ENCODE measurements around the gene CYTH2.

CYTH2 gene, protein sequence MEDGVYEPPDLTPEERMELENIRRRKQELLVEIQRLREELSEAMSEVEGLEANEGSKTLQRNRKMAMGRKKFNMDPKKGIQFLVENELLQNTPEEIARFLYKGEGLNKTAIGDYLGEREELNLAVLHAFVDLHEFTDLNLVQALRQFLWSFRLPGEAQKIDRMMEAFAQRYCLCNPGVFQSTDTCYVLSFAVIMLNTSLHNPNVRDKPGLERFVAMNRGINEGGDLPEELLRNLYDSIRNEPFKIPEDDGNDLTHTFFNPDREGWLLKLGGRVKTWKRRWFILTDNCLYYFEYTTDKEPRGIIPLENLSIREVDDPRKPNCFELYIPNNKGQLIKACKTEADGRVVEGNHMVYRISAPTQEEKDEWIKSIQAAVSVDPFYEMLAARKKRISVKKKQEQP

DNA sequence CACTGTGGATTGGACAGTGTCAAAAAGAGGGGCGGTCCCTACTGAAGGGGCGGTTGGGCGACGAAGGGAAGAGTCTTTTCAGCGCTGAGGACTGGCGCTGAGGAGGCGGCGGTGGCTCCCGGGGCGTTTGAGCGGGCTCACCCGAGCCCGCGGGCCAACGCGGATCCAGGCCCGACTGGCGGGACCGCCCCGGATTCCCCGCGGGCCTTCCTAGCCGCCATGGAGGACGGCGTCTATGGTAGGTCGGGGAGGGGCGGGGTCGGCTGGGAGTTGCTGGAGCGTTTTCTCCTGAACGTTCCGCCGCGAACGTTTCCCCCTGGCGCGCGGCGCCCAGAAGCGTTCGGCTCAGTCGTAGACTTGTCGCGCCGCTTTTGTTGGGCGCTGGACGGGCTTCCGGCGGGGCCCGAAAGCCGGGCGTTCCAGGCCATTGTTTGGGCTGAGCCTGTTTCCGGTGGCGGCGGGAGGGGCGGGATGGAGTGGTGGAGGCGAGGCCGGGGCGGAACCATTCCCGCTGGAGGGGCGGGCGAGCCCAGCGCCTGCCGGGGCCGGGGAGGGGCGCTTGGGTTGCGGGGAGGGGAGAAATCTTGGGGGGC, at the start of gene CYTH2:
Gene CYTH2 (plus strand): TSS at position 81 of the 593 bp plus-strand sequence. CDS start 139 bp downstream, at position 220.
- peak within 1 kb of the TSS; percentile 56 to 97 (median 84) for H3K4me3 ChIP-seq
- peak within 1 kb of the TSS; percentile 87 to 100 (median 98) for H3K27ac ChIP-seq

DNA sequence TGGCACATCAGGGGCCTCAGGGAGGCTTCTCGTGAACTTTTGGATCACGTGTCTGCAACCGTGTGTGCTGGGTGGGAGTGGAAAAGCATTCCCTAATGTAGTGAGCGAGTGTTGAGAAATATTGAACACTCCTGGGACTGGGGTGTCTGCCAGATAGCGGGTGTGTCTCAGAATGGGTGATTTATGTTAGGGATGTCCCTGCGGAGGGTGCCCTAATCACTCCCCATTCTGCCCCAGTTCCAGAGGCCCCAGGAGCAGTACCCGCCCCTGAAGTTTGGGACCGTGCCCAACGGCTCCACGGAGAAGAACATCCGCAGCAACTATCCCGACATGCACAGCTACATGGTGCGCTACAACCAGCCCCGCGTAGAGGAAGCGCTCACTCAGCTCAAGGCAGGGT, 47.6 kb upstream of the CYTH2 start:
- Histone ChIP-seq H3K27ac (no peak overlapping the region), H3K4me3 (no peak overlapping the region)

DNA sequence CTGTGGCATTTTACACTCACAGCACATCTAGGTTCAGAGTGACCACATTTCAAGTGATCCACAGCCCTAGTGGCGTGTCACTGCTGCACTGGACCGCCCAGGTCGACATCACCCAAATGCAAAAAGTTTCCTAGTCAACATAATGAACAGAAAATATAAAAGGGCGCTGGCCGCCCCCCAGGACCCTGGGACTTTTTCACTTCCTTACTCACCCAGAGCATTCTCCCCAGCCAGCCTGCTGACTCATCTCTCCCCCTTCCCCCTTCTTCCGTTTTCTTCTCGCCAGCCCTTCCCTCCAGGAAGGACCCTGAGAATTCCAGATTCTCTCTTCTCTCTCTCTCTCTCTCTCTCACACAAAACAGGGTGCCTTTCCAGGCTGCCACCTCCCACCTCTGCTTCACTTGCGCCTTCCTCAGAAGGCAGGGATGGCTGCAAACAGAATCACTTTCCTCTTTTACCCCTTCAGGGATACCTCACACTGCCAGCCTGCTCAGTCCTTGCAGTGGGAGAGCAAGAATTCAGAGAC, 44.4 kb upstream of the CYTH2 start:
- H3K27ac ChIP-seq: peak overlapping the region in 8 of 21 experiments; percentile 2 to 65 (median 36)
- no peak overlapping the region for H3K4me3 ChIP-seq

DNA sequence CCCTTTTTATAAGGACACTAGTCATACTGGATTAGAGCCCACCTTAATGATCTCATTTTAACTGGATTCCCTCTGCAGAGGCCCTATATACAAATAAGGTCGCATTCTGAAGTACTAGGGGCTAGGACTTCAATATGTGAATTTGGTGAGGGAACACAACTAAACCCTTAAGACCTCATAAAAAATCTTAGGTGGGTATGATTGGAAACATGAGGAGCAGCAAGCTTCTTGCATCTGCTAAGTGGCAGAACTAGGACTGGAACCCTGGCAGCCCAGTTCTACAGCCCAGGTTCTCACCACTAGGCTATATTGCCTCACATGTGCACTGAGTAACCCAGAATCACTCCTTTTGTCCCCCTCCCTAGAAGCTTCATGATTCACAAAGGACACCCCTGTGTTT, 40.5 kb upstream of the CYTH2 start:
- Histone ChIP-seq H3K4me3 (no peak overlapping the region), H3K27ac (no peak overlapping the region)

DNA sequence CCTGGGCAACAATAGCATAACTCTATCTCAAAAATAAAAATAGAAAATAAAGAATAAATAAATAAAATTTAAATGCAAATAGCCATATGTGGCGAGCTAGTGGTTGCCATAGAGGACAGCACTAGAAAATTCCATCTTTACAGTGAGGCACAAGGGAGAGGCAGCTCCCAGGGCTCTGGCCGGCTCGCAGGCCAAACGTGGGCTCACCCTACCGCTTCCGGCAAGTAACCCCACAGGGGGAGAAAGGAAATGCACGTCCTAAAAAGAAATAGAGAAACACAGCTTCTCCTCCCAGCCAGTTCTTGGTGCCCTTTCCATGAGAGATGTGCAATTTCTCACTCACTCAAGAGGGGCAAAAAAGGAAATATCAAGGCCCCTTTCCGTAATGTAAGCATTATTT, 35.8 kb upstream of the CYTH2 start:
- Histone ChIP-seq H3K4me3 (no peak overlapping the region), H3K27ac (no peak overlapping the region)

DNA sequence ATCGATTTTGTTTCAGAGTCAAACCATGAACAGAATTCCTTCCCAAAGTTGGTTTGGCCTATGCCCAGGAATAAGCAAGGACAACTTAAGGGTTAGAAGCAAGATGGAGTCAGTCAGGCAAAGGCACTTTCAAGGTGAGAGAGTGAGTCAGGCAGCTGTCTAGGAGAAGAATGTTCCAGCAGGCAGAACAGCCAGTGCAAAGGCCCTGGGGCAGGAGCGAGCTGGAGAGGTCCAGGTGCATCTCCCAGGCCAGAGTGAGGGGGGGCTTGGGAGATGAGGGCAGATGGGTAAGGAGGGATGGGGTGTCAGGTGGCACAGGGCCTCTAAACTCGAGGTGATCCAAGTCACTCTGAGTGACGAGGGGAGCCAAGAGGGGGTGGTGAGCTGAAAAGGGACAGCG, 32.6 kb upstream of the CYTH2 start:
- Histone ChIP-seq H3K4me3 (no peak overlapping the region), H3K27ac (no peak overlapping the region)

DNA sequence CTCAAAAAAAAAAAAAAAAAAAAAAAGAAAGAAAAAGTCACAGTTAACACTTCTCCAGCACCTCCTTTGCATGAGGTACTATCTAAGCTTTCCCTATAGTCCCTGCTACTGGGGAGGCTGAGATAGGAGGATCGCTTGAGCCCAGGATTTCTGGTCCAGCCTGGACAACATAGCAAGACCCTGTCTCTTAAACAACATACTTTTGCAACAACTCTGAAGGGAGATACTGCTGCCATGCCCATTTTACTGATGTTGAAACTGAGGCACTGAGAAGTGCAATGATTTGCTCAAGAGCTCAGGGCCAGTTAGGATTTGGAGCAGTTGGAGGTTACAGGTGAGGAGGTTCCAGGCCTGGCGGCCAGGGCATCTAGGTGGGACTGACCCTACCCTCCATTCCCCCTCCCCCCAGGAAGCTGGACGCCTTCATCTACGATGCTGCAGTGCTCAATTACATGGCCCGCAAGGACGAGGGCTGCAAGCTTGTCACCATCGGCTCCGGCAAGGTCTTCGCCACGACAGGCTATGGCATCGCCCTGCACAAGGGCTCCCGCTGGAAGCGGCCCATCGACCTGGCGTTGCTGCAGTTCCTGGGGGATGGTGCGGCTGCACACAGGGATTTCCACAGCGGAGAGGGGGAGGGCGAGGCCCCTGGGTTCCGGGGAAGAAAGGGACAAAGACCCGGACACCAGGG, 27.7 kb upstream of the CYTH2 start:
- no peak overlapping the region for H3K4me3 ChIP-seq
- H3K27ac ChIP-seq: no peak overlapping the region

DNA sequence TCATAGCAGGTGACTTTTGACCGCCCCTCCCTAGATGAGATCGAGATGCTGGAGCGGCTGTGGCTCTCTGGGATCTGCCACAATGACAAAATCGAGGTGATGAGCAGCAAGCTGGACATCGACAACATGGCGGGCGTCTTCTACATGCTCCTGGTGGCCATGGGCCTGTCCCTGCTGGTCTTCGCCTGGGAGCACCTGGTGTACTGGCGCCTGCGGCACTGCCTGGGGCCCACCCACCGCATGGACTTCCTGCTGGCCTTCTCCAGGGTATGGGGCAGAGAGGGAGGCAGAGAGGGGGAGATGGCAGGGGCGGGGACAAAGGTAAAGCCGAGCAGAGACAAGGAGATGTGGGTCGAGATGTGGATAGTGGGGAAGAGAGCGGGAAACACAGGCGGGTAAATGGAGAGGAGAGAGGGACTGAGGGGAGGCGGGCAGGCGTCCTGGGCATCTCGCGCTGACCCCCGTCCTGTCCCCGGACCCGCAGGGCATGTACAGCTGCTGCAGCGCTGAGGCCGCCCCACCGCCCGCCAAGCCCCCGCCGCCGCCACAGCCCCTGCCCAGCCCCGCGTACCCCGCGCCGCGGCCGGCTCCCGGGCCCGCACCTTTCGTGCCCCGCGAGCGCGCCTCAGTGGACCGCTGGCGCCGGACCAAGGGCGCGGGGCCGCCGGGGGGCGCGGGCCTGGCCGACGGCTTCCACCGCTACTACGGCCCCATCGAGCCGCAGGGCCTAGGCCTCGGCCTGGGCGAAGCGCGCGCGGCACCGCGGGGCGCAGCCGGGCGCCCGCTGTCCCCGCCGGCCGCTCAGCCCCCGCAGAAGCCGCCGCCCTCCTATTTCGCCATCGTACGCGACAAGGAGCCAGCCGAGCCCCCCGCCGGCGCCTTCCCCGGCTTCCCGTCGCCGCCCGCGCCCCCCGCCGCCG, 26.8 kb upstream of the CYTH2 start:
- H3K4me3 ChIP-seq: no peak overlapping the region
- H3K27ac ChIP-seq: no peak overlapping the region

DNA sequence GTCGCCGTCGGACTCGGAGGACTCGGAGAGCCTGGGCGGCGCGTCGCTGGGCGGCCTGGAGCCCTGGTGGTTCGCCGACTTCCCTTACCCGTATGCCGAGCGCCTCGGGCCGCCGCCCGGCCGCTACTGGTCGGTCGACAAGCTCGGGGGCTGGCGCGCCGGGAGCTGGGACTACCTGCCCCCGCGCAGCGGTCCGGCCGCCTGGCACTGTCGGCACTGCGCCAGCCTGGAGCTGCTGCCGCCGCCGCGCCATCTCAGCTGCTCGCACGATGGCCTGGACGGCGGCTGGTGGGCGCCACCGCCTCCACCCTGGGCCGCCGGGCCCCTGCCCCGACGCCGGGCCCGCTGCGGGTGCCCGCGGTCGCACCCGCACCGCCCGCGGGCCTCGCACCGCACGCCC, 25.9 kb upstream of the CYTH2 start:
- Histone ChIP-seq H3K27ac (no peak overlapping the region), H3K4me3 (peak overlapping the region in 2 of 7 experiments; percentile 85 to 99)

DNA sequence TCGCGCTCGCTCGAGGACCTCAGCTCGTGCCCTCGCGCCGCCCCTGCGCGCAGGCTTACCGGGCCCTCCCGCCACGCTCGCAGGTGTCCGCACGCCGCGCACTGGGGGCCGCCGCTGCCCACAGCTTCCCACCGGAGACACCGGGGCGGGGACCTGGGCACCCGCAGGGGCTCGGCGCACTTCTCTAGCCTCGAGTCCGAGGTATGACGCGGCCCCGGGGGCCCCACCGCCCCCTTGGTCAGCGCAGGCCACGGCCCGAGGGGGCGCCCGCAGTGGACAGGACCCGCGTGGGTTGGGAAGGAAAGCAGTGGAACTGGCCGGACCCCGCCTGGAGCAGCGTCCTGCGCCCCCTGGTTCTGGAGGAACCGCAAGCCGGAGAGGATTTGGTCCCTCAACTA, 25.4 kb upstream of the CYTH2 start:
- Histone ChIP-seq H3K27ac (no peak overlapping the region), H3K4me3 (peak overlapping the region; percentile 2 to 99 (median 14))

DNA sequence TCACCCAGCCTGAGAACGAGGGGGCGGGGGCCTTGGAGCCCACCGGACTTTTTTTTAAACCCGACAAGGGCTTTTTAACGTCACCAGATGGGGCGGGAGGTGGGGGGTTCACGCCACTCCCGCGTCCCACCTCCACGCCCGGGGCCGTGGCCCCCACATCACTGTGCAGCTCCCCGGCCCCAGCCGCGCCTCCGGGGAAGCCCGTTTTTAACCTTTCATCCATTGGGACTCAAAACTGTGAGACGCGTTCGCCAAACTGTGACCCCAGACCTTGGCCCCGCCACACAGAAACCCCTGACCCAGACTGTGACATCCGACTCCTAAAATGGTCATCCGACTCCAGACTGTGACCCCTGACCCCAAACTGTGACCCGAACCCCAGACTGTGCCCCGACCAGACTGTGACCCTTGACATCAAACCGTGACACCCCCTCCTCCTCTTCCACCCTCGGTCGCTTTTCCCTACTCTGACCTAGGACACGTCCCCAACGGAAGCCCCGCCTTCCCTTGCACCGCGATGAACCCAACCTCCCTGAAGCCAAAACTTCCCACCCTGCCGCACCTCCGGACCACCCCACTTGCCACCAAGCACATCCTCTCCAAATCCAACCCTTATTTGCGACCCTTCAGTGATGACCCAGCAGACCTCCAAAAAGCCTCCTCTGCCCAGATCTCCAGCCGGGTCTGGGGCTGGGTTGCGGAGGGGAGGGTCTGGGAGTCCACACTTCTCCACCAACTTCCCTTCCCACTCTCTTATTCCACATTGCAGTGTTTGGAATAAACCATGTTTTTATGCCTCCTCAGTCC, 24.8 kb upstream of the CYTH2 start:
- H3K27ac ChIP-seq: peak overlapping the region in 10 of 21 experiments; percentile 64 to 96 (median 90)
- peak overlapping the region; percentile 3 to 99 (median 79) for H3K4me3 ChIP-seq

DNA sequence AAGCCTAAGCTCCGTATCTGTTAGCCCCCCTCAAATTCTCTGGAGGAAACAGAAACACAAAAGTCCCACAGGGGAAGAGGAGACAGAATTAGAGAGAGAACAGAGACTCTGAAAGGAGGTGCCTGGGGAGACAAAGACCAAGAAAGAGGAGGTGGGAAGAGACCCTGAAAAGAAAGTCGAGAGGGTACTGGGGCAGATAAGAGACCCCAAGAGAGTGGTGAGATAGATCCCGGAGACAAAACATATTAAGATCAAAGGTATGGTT, 24.3 kb upstream of the CYTH2 start:
- Histone ChIP-seq H3K27ac (peak overlapping the region in 14 of 21 experiments; percentile 64 to 96 (median 90)), H3K4me3 (peak overlapping the region in 6 of 7 experiments; percentile 14 to 99 (median 84))

DNA sequence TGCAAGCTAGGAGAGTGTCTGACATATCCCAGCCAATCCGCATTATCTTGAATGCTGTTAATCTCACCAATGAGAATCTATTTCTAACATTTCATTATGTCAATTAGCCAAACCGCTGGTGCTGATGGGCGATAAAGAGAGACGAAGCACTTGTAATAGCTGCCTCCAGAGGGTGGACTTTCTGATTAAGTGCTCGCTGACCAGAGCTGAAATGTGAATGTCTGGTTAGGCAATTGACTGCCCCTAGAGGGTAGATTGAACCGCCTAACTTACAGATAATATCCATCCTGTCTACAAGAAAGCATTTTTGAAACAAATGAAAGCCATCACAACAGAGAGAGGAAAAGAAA, 23.9 kb upstream of the CYTH2 start:
- H3K27ac ChIP-seq: peak overlapping the region in 20 of 21 experiments; percentile 64 to 96 (median 90)
- H3K4me3 ChIP-seq: peak overlapping the region; percentile 68 to 99 (median 83)

DNA sequence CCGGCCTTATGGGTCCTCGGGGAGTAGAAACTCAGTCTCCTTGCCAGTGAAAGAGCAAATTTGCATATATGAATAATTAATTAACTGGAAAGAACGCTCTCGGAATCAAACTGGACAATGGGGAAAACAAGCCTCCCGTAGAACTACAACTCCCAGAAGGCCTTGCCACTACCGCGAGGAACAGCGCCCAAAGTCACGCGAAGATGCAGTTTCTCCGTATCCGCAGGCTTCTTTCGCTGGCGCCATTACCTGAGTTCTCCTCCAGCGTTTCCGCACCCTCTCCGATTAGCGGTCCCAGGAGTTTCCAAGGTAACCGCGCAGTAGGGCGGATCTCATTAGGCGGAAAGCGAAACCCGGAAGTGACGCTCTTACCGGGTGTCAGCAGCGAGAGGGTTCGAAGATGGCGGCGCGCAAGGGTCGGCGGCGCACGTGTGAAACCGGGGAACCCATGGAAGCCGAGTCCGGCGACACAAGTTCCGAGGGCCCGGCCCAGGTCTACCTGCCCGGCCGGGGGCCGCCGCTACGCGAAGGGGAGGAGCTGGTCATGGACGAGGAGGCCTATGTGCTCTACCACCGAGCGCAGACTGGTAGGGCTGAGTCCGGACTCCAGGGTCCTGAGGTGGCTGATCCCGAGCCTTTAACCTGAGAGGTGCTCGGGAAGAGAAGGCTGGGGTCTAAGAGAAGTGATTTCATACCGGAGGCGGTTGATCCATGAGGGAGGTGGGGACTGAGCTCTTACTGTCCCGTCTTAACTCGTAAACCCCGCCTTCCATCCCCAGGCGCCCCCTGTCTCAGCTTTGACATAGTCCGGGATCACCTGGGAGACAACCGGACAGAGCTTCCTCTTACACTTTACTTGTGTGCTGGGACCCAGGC, 23.3 kb upstream of the CYTH2 start, which contains the start of gene GRWD1:
Gene GRWD1 (plus strand): TSS at position 378 of the 876 bp plus-strand sequence. CDS start 23 bp downstream, at position 401.
- H3K4me3 ChIP-seq: peak within 1 kb of the TSS; percentile 68 to 99 (median 83)
- peak within 1 kb of the TSS; percentile 64 to 96 (median 89) for H3K27ac ChIP-seq

DNA sequence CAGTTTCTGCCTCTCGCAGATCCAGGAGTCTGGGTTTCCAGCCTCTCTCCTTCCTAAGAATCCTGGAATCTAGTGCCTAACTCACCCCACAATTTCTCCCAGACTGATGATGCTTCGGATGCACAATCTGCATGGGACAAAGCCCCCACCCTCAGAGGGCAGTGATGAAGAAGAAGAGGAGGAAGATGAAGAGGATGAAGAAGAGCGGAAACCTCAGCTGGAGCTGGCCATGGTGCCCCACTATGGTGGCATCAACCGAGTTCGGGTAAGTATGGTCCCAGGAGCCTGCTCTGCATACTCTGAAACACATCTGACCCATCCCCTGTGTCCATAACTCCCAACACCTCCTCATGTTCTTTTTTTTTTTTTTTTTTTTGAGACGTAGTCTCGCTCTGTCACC, 22.6 kb upstream of the CYTH2 start:
- Histone ChIP-seq H3K27ac (peak overlapping the region in 16 of 21 experiments; percentile 64 to 96 (median 90)), H3K4me3 (peak overlapping the region; percentile 68 to 99 (median 83))

DNA sequence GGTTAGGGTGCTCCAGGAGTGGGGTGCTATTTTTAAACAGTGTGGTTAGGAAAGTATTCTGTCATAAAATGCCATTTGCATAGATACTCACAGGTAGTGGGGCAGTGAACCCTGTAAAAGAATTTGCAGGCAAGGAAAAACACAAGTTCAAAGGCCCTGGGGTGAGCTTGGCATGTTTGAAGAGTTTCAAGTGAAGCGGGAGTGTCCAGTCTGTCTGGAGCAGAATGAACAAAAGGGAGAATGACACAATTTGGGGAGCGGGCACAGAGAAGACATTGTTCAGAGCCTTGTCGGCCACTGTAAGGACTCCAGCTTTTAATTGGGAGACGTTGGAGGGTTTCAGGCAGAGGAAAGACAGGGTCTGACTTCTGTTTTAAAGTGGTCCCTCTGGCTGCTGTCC, 20.6 kb upstream of the CYTH2 start:
- H3K4me3 ChIP-seq: no peak overlapping the region
- H3K27ac ChIP-seq: no peak overlapping the region

DNA sequence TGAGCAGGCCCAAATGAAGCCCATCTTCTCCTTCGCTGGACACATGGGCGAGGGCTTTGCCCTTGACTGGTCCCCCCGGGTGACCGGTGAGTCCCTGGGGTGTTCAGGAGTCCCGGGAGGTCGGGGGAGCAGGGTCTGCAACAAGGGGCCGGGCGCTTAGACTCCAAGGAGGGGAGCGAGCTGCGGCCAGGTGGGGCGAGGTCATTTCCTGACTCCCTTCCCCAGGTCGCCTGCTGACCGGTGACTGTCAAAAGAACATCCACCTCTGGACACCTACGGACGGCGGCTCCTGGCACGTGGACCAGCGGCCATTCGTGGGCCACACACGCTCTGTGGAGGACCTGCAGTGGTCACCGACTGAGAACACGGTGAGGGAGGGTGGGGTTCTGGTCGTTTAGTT, 18.7 kb upstream of the CYTH2 start:
- Histone ChIP-seq H3K4me3 (no peak overlapping the region), H3K27ac (no peak overlapping the region)

DNA sequence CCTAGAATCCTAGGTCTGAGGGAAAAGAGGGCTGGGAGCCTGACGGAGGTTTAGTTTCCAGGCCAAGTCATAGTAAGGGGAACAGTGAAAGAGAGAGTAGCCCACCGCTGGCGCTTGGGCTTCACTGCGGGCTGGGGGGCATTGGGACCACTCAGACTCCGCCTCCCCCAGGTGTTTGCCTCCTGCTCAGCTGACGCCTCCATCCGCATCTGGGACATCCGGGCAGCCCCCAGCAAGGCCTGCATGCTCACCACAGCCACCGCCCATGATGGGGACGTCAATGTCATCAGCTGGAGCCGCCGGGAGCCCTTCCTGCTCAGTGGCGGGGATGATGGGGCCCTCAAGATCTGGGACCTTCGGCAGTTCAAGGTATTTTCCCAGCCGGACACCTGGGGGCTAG, 18.3 kb upstream of the CYTH2 start:
- no peak overlapping the region for H3K4me3 ChIP-seq
- H3K27ac ChIP-seq: no peak overlapping the region

All from skin epidermis (tissue), 12 donors.